Upper lobe of left lung (tissue), 6 donors: ENCODE data around the gene PLA2G4D. TPM values are rescaled to one million over a fixed set of nuclear protein-coding genes. Genes with fewer than 3 reads are reported as not detected.

Source experiments
- ATAC-seq, 2 donors: fragments of 200-7000 bp; cut with Tn5 transposase; one replicate each; pipeline ENCODE4 v1.9.1; 2022; ENCODE audit warnings: mild to moderate bottlenecking in 2 of 2, moderate library complexity in 2 of 2; ENCODE audit not compliant: low FRiP score in 2 of 2
- DNase-seq, 2 donors: peaks; one replicate each; pipeline ENCODE4 v3.0.0-alpha.2; 2019 to 2020
- H3K27ac ChIP-seq, 4 donors: fragments of 200-600 bp; sonication (generic); one replicate each; pipeline ENCODE4 v1.5.1; 2016 to 2019
- H3K27me3 ChIP-seq, 4 donors: fragments of 200-600 bp; sonication (generic); one replicate each; pipeline ENCODE4 v1.5.1; 2017 to 2019
- H3K36me3 ChIP-seq, 4 donors: fragments of 200-600 bp; sonication (generic); one replicate each; pipeline ENCODE4 v1.5.1; 2016 to 2019
- H3K4me1 ChIP-seq, 4 donors: fragments of 200-600 bp; sonication (generic); one replicate each; pipeline ENCODE4 v1.5.1; 2018 to 2019
- H3K4me3 ChIP-seq, 4 donors: fragments of 200-600 bp; sonication (generic); one replicate each; pipeline ENCODE4 v1.5.1; 2017 to 2019; ENCODE audit warnings: mild to moderate bottlenecking in 2 of 4, moderate library complexity in 1 of 4
- H3K9me3 ChIP-seq, 4 donors: fragments of 200-600 bp; sonication (generic); one replicate each; pipeline ENCODE4 v1.5.1; 2018 to 2019
- CTCF ChIP-seq, 6 experiments: fragments of 450-650 bp in 4 of 6; fragments of 200-600 bp in 2 of 6; sonication (generic) in 2 of 6; IDR thresholded peaks; one replicate each; pipeline ENCODE4 v1.5.1; 2016 to 2019; ENCODE audit warnings: antibody characterized with exemption in 6 of 6
- EP300 ChIP-seq, 4 donors: sonication (generic); formaldehyde crosslinking; IDR thresholded peaks; one replicate each; pipeline ENCODE4 v1.5.1; 2017; ENCODE audit warnings: antibody characterized with exemption in 4 of 4, control low read depth in 2 of 4
- POLR2A ChIP-seq, 4 donors: fragments of 450-650 bp; IDR thresholded peaks; one replicate each; pipeline ENCODE4 v1.5.1; 2016 to 2017; ENCODE audit warnings: antibody characterized with exemption in 4 of 4, mild to moderate bottlenecking in 2 of 4
- POLR2AphosphoS5 ChIP-seq, 2 donors: sonication (generic); formaldehyde crosslinking; IDR thresholded peaks; one replicate each; pipeline ENCODE4 v1.5.1; 2017; ENCODE audit warnings: antibody characterized with exemption in 2 of 2
- WGBS, 2 donors: methylation state at CpG; one replicate each; pipeline ENCODE4 v1.1.5; 2017 to 2018; 5-methylcytosine and 5-hydroxymethylcytosine counted together
- total RNA-seq, 6 donors: library from RNA; depleted of rRNA in 4 of 6; stranded (reverse); fragments of >200 nt in 4 of 6; gene quantifications; one replicate each; pipeline versions ENCODE4 v1.1.0 to v1.2.1, GENCODE V29; 2016 to 2021
- donor health status: DM: no; HTN: no; CAD: no; lungs with moderate emphysema.
- donor health status: DM: no; HTN: yes; CAD: no; lungs with severe emphysema.

Gene PLA2G4D
- total RNA-seq, 6 donors from 2014 or later: not detected

GRCh38 chr15:42123546-42123945, 29.2 kb upstream of the PLA2G4D start:
- no peaks in the 10 kb centered on the region for H3K27me3 ChIP-seq
- H3K36me3 ChIP-seq: no peaks in the 10 kb centered on the region

GRCh38 chr15:42121682-42122081, 27.3 kb upstream of the PLA2G4D start:
- peak in 1 of 2 donors; percentile 83 for DNase-seq
- Histone ChIP-seq H3K27ac (peak overlapping the region in 1 of 4 donors; percentile 52), H3K27me3 (no peaks in the 10 kb centered on the region), H3K36me3 (no peaks in the 10 kb centered on the region), H3K9me3 (no peaks in the 10 kb centered on the region), H3K4me1 (peaks cover 0 to 19% (median 12%) of the 10 kb centered on the region in 4 donors), H3K4me3 (no peak overlapping the region)
- WGBS, 2 donors: 38 to 40% methylated on average over 2 of the region's 2 CpGs
- ATAC-seq: peak; percentile 44 to 76
- TF ChIP-seq EP300 (IDR thresholded peaks at IDR 0.05) (no peak), POLR2A (IDR thresholded peaks at IDR 0.05) (no peak)

More at GRCh38 chr15:42123546-42123945, 29.2 kb upstream of the PLA2G4D start:
- no peak overlapping the region for H3K27ac ChIP-seq
- no peak overlapping the region for H3K4me3 ChIP-seq
- peaks cover 0 to 18% (median 12%) of the 10 kb centered on the region in 4 donors for H3K4me1 ChIP-seq
- no peak for DNase-seq
- TF ChIP-seq CTCF (IDR thresholded peaks at IDR 0.05) (no peak), EP300 (IDR thresholded peaks at IDR 0.05) (no peak), POLR2A (IDR thresholded peaks at IDR 0.05) (no peak), POLR2AphosphoS5 (IDR thresholded peaks at IDR 0.05) (no peak)
- ATAC-seq: no peak
- no peaks in the 10 kb centered on the region for H3K9me3 ChIP-seq
- 97 to 100% methylated on average over 3 of the region's 3 CpGs for whole genome bisulfite sequencing, 2 donors

- Histone ChIP-seq H3K36me3 (no peaks in the 10 kb centered on the region), H3K4me3 (no peak overlapping the region), H3K9me3 (no peaks in the 10 kb centered on the region), H3K4me1 (peaks cover 0 to 19% (median 12%) of the 10 kb centered on the region in 4 donors), H3K27me3 (no peaks in the 10 kb centered on the region), H3K27ac (peak overlapping the region in 1 of 4 donors; percentile 52)
- 73 to 88% methylated on average over 5 to 6 of the region's 6 CpGs for WGBS, 2 donors
- ATAC-seq (no peak), DNase-seq (no peak)
- TF ChIP-seq EP300 (IDR thresholded peaks at IDR 0.05): no peak
- TF ChIP-seq POLR2AphosphoS5 (IDR thresholded peaks at IDR 0.05): no peak
- TF ChIP-seq POLR2A (IDR thresholded peaks at IDR 0.05): no peak
- no peak for TF ChIP-seq CTCF (IDR thresholded peaks at IDR 0.05)
Observed at GRCh38 chr15:42121021-42121420, 26.7 kb upstream of the PLA2G4D start.

GRCh38 chr15:42120285-42120684, 25.9 kb upstream of the PLA2G4D start:
- no peak for TF ChIP-seq EP300 (IDR thresholded peaks at IDR 0.05)
- TF ChIP-seq POLR2A (IDR thresholded peaks at IDR 0.05): no peak
- TF ChIP-seq POLR2AphosphoS5 (IDR thresholded peaks at IDR 0.05): no peak
- no peak for TF ChIP-seq CTCF (IDR thresholded peaks at IDR 0.05)
- H3K27me3 ChIP-seq: no peaks in the 10 kb centered on the region
- no peak for ATAC-seq
- no peaks in the 10 kb centered on the region for H3K9me3 ChIP-seq
- no peak overlapping the region for H3K27ac ChIP-seq
- H3K36me3 ChIP-seq: no peaks in the 10 kb centered on the region
- DNase-seq: no peak
- H3K4me1 ChIP-seq: peaks cover 0 to 19% (median 12%) of the 10 kb centered on the region in 4 donors
- no peak overlapping the region for H3K4me3 ChIP-seq
- 81 to 85% methylated on average over 1 of the region's 1 CpG for WGBS, 2 donors

GRCh38 chr15:42119446-42119760, 25.0 kb upstream of the PLA2G4D start:
- Histone ChIP-seq H3K27ac (no peak overlapping the region), H3K4me1 (peaks cover 0 to 19% (median 12%) of the 10 kb centered on the region in 4 donors), H3K27me3 (no peaks in the 10 kb centered on the region), H3K36me3 (no peaks in the 10 kb centered on the region), H3K4me3 (peak overlapping the region in 1 of 4 donors; percentile 4), H3K9me3 (no peaks in the 10 kb centered on the region)
- DNase-seq (no peak), ATAC-seq (no peak)
- WGBS, 2 donors: 67 to 76% methylated on average over 5 of the region's 5 CpGs
- TF ChIP-seq POLR2A (IDR thresholded peaks at IDR 0.05) (no peak), EP300 (IDR thresholded peaks at IDR 0.05) (no peak), CTCF (IDR thresholded peaks at IDR 0.05) (no peak), POLR2AphosphoS5 (IDR thresholded peaks at IDR 0.05) (no peak)
